Gastrocnemius medialis (tissue), 4 donors: Measurements from ENCODE around the gene PRAMEF26. TPM values are rescaled to one million over a fixed set of nuclear protein-coding genes. Genes with fewer than 3 reads are reported as not detected.
"Not testable (repeated sequence)": the region's sequence is repeated elsewhere in the genome, so short reads cannot be mapped to it uniquely, and the experiment has no call there.

Source experiments
- ATAC-seq, 2 donors: fragments of 150-250 bp; one replicate each; pipeline ENCODE4 v1.9.1; 2016
- DNase-seq, 2 donors: peaks; one replicate each; pipeline ENCODE4 v3.0.0-alpha.2; 2019
- H3K27ac ChIP-seq, 4 donors: fragments of 200-600 bp; sonication (generic); 1 replicate in 1 of 4; 2 replicates in 3 of 4; pipeline ENCODE4 v1.5.1; 2016 to 2018; ENCODE audit warnings: mild to moderate bottlenecking in 2 of 4, moderate library complexity in 1 of 4
- H3K27me3 ChIP-seq, 3 donors: fragments of 200-600 bp; sonication (generic) in 2 of 3; 1 replicate in 1 of 3; 2 replicates in 2 of 3; pipeline versions ENCODE4 v1.5.1 to v1.6.0; 2016 to 2019; ENCODE audit warnings: mild to moderate bottlenecking in 1 of 3, moderate library complexity in 1 of 3
- H3K36me3 ChIP-seq, 2 donors: fragments of 200-600 bp; sonication (generic) in 1 of 2; one replicate each; pipeline ENCODE4 v1.5.1; 2017 to 2018
- H3K4me1 ChIP-seq, 2 donors: fragments of 200-600 bp; sonication (generic) in 1 of 2; one replicate each; pipeline ENCODE4 v1.5.1; 2016 to 2017; ENCODE audit warnings: mild to moderate bottlenecking in 2 of 2
- H3K4me3 ChIP-seq, 4 donors: fragments of 200-600 bp; sonication (generic) in 3 of 4; 1 replicate in 1 of 4; 2 replicates in 3 of 4; pipeline ENCODE4 v1.5.1; 2016 to 2019; ENCODE audit warnings: mild to moderate bottlenecking in 2 of 4
- H3K9me3 ChIP-seq, 3 donors: fragments of 200-600 bp; sonication (generic) in 2 of 3; 1 replicate in 1 of 3; 2 replicates in 2 of 3; pipeline ENCODE4 v1.5.1; 2016 to 2019
- in situ Hi-C, 4 donors: fragments of 200-750 bp; cut with MboI; loops; one replicate each; pipeline versions ENCODE4 v1.15.0 to v1.8.0; 2017; ENCODE audit warnings: low sequenced_read_pairs in 4 of 4
- intact Hi-C: fragments of 100-400 bp; cut with DNase I; formaldehyde crosslinking; loops from one replicate; pipeline ENCODE4 v1.15.1; 2023; ENCODE audit warnings: low total_unique reads
- total RNA-seq, 4 donors: library from RNA; depleted of rRNA; stranded (reverse); fragments of >200 nt; gene quantifications; one replicate each; pipeline versions ENCODE4 v1.1.0 to v1.2.3, GENCODE V29; 2016

Gene PRAMEF26
- total RNA-seq = not detected

DNA sequence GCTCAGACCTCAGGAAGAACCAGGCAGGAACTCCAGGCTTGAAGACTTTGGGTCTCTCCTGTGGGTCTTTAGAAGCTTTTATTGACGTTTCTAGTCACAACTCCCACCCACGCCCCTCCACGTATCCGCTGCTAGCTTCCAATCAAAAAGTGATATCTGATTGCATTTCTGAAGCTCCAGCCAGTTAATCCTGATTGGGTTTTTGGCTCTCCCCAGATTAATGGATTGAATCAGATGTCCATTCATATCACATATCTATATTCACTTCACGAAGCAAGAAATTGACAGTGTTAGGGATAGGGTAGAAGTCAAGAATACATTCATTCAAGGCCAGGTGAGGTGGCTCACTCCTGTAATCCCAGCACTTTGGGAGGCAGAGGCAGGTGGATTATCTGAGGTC is at the start of gene PRAMEF26:
TSS of gene PRAMEF26 (minus strand) at position 101 of the 400 bp plus-strand sequence. CDS start 2,914 bp downstream, outside the sequence.
- ATAC-seq, H3K27me3 ChIP-seq, in situ Hi-C loops, H3K36me3 ChIP-seq, H3K9me3 ChIP-seq, intact Hi-C loops, H3K4me3 ChIP-seq, H3K27ac ChIP-seq, DNase-seq, H3K4me1 ChIP-seq: not testable (repeated sequence)

DNA sequence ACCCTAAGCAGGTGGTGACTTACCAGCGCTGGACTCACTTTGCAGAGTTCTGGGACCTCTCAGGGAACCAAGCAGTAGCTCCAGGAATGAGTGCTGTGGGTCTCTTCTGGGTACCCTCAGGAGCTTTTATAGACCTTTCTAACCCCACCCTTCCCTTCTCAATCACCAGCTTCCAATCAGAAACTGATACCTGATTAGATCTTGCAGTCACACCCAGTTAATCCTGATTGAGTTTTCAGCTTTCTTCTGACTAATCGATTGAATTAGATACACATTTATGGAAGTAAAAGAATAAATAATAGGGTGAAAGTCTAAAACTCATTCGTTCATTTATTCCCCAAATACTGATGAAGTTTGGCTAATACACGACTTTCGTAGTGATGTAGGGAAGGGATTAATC is 45.5 kb upstream of the PRAMEF26 start, which contains the start of gene PRAMEF13:
TSS of gene PRAMEF13 (minus strand) at position 101 of the 400 bp plus-strand sequence. CDS start 1,820 bp downstream, outside the sequence.
- H3K4me3 ChIP-seq, ATAC-seq, H3K27me3 ChIP-seq, DNase-seq, H3K27ac ChIP-seq, in situ Hi-C loops, intact Hi-C loops, H3K4me1 ChIP-seq, H3K9me3 ChIP-seq, H3K36me3 ChIP-seq: not testable (repeated sequence)

DNA sequence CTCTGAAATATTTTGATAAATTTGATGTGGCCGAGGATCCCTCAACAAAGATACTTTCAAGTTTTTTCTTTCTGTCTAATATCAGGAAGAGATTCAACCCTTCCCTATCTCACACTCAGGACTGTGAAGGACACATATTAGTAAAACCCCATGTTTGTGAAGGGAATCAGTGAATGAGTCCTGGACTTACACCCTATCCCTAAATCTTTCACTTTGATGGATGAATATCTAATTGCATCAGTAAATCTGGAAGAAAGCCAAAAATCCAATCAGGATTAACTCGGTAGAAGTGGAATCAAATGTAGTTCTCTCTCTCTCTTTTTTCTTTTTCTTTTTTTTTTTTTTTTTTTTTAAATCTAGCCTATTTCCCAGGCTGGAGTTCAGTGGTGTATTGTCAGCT is 15.7 kb upstream of the PRAMEF26 start, which contains the start of gene PRAMEF9:
TSS of gene PRAMEF9 (plus strand) at position 301 of the 400 bp plus-strand sequence. CDS start 3,433 bp downstream, outside the sequence.
- DNase-seq, H3K27me3 ChIP-seq, H3K27ac ChIP-seq, ATAC-seq, H3K4me1 ChIP-seq, H3K36me3 ChIP-seq, intact Hi-C loops, in situ Hi-C loops, H3K4me3 ChIP-seq, H3K9me3 ChIP-seq: not testable (repeated sequence)

DNA sequence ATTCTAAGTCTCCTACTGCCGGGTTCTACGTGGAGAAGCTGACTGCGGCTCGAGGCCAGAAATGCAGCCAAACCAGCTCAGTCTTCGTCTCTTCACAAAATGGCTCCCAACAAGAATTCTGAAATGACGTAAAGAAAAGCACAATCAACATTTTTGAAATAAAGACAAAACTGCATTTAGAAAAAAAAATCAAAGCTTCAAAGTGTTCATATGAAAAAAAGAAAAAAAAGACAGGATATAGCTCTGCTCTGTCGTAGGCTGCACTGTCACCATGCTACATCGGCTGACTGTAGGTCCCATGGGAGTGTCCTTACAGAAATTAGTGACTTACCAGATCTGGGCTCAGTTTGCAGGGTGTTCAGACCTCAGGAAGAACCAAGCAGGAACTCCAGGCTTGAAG is 9.7 kb upstream of the PRAMEF26 start, which contains the start of gene HNRNPCL4:
TSS of gene HNRNPCL4 (minus strand) at position 101 of the 400 bp plus-strand sequence. CDS start 164 bp downstream, outside the sequence.
- intact Hi-C loops, H3K36me3 ChIP-seq, in situ Hi-C loops, H3K4me3 ChIP-seq, ATAC-seq, H3K9me3 ChIP-seq, H3K4me1 ChIP-seq, H3K27ac ChIP-seq, DNase-seq, H3K27me3 ChIP-seq: not testable (repeated sequence)

DNA sequence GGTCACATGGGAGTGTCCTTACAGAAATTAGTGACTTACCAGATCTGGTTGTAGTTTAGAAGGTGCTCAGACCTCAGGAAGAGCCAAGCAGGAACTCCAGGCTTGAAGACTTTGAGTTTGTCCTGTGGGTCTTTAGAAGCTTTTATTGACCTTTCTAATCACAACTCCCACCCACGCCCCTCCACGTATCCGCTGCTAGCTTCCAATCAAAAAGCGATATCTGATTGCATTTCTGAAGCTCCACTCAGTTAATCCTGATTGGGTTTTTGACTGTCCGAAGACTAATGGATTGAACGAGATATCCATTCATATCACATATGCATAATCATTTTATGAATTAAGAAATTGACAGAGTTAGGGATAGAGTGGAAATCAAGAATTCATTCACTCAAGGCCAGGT is 39.1 kb downstream of the PRAMEF26 start, which contains the start of gene HNRNPCL2:
TSS of gene HNRNPCL2 (minus strand) at position 101 of the 400 bp plus-strand sequence. CDS start 454 bp downstream, outside the sequence.
- ATAC-seq, H3K27me3 ChIP-seq, H3K27ac ChIP-seq, H3K4me1 ChIP-seq, H3K36me3 ChIP-seq, H3K4me3 ChIP-seq, DNase-seq, intact Hi-C loops, in situ Hi-C loops, H3K9me3 ChIP-seq: not testable (repeated sequence)

Other genes starting within 250 kb of the PRAMEF26 start
- not detected for gene PRAMEF7, start 239.4 kb downstream of the PRAMEF26 start, total RNA-seq
- gene PRAMEF6, start 208.4 kb downstream of the PRAMEF26 start, total RNA-seq = not detected
- not detected for gene PRAMEF27, start 99.4 kb downstream of the PRAMEF26 start, total RNA-seq
- not detected for gene HNRNPCL3, start 95.2 kb downstream of the PRAMEF26 start, total RNA-seq
- gene PRAMEF25, start 85.2 kb downstream of the PRAMEF26 start, total RNA-seq = not detected
- not detected for gene HNRNPCL2, start 39.2 kb downstream of the PRAMEF26 start, total RNA-seq
- gene HNRNPCL4, start 9.6 kb upstream of the PRAMEF26 start, total RNA-seq = not detected
- not detected for gene PRAMEF9, start 15.8 kb upstream of the PRAMEF26 start, total RNA-seq
- gene PRAMEF13, start 45.4 kb upstream of the PRAMEF26 start, total RNA-seq = not detected
- not detected for gene PRAMEF18, start 70.1 kb upstream of the PRAMEF26 start, total RNA-seq
- not detected for gene PRAMEF5, start 98.2 kb upstream of the PRAMEF26 start, total RNA-seq
- not detected for gene PRAMEF8, start 129.1 kb upstream of the PRAMEF26 start, total RNA-seq
- not detected for gene PRAMEF33, start 147.5 kb upstream of the PRAMEF26 start, total RNA-seq
- not detected for gene PRAMEF15, start 159.6 kb upstream of the PRAMEF26 start, total RNA-seq
- not detected for gene PRAMEF14, start 191.1 kb upstream of the PRAMEF26 start, total RNA-seq
- not detected for gene PRAMEF19, start 215.9 kb upstream of the PRAMEF26 start, total RNA-seq
- gene PRAMEF17, start 233.6 kb upstream of the PRAMEF26 start, total RNA-seq = not detected